Astrocyte of the spinal cord (primary cell): ENCODE results near the gene TRIM10.
"Not testable (repeated sequence)": the region's sequence is repeated elsewhere in the genome, so short reads cannot be mapped to it uniquely, and the experiment has no call there.

Source experiments
- DNase-seq: peaks from one replicate; pipeline ENCODE4 v3.0.0; 2011; ENCODE audit warnings: low read depth, low spot score
- H3K4me3 ChIP-seq: 2 replicates; pipeline ENCODE4 v1.5.1; 2011; ENCODE audit warnings: low read depth, mild to moderate bottlenecking, low read length, moderate library complexity
- CTCF ChIP-seq: IDR thresholded peaks from 2 replicates; pipeline ENCODE4 v1.5.1; 2012; ENCODE audit warnings: low read depth, mild to moderate bottlenecking, low read length, inconsistent platforms
- in situ Hi-C: cut with HindIII; loops from 2 replicates; pipeline ENCODE4 v1.10.0; 2017; ENCODE audit warnings: low sequenced_read_pairs

The TRIM10 gene

GRCh38 chr6:30129265-30130178 is 31.5 kb downstream of the TRIM10 start:
- in situ Hi-C loops, result no loop called here
- no peak overlapping the region for H3K4me3 ChIP-seq
- no peak for DNase-seq
- TF ChIP-seq CTCF, result no peak

GRCh38 chr6:30127238-30128093 is 33.5 kb downstream of the TRIM10 start:
- no peak for DNase-seq
- in situ Hi-C loops, result no loop called here
- no peak for TF ChIP-seq CTCF
- no peak overlapping the region for H3K4me3 ChIP-seq

GRCh38 chr6:30122515-30122914 is 38.5 kb downstream of the TRIM10 start:
- in situ Hi-C loops, result no loop called here
- TF ChIP-seq CTCF, result no peak
- H3K4me3 ChIP-seq, result no peak overlapping the region
- no peak for DNase-seq

GRCh38 chr6:30121446-30122366 is 39.3 kb downstream of the TRIM10 start:
- TF ChIP-seq CTCF, result no peak
- DNase-seq, result no peak
- H3K4me3 ChIP-seq, result no peak overlapping the region
- in situ Hi-C loops, result no loop called here

- DNase-seq, in situ Hi-C loops, H3K4me3 ChIP-seq: not testable (repeated sequence)
Observed at GRCh38 chr6:30118691-30119090, 42.3 kb downstream of the TRIM10 start.

- H3K4me3 ChIP-seq, result no peak overlapping the region
- DNase-seq, result no peak
- TF ChIP-seq CTCF, result no peak
- in situ Hi-C loops, result no loop called here
Observed at GRCh38 chr6:30116724-30117123, 44.3 kb downstream of the TRIM10 start.
